ENCODE results near the gene CATSPER2. TPM values are rescaled to one million over a fixed set of nuclear protein-coding genes. Genes with fewer than 3 reads are reported as not detected.
"Not testable (repeated sequence)": the region's sequence is repeated elsewhere in the genome, so short reads cannot be mapped to it uniquely, and the experiment has no call there.

The CATSPER2 gene
- total and polyA plus RNA-seq, 2 of the 8 experiments (the other 6 are each of a cell fraction or from before 2014, with no cell fraction given) = 1.2 to 1.9 TPM

DNA sequence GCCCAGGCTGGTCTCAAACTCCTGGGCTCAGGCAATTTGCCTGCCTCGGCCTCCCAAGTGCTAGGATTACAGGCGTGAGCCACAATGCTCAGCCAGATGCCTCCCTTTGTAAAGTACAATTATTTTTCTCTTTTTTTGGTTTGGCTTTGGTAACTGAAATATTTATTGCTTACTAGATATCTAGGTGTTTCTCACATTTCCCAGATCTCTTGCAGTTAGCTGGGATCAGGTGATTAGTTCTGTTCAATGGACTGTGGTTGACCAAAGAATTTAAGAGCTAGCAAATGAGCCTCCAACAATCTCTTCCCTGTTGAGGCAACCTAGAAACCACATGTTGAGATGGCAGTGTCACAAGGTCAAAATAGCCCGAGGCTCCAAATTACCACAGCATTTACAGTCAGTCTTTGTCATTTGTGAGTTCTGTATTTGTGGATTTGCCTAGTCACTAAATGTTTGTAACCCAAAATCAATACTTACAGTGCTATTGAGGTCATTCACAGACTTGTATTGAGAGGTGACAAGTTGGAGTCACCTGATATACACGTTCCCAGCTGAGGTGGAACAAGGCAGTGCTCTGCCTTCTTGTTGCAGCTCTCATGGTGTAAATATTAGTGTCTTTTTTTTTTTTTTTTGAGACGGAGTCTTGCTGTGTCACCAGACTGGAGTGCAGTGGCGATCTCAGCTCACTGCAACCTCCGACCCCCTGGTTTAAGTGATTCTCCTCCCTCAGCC lies 26.4 kb downstream of the CATSPER2 start:
- H3K27ac ChIP-seq (ENCODE audit: low read depth, low read length); H2AFZ ChIP-seq (ENCODE audit: low read length); H4K8ac ChIP-seq (ENCODE audit: extremely low read depth, insufficient read depth, low read length); H3K18ac ChIP-seq (ENCODE audit: extremely low read depth, low read length); H2BK120ac ChIP-seq (replicated peaks; ENCODE audit: low read depth, low read length); H2BK20ac ChIP-seq (ENCODE audit: low read length); H2BK15ac ChIP-seq (ENCODE audit: low read length); H2AK5ac ChIP-seq (ENCODE audit: low read depth, low read length); H4K20me1 ChIP-seq (replicated peaks in 1 of 2; ENCODE audit: control insufficient read depth in 1 of 2, insufficient read depth in 2 of 2, low read length in 2 of 2); H3K56ac ChIP-seq (replicated peaks; ENCODE audit: insufficient read length, low read depth, low read length); H3K4ac ChIP-seq (replicated peaks; ENCODE audit: insufficient read length, low read depth, low read length); H3K4me3 ChIP-seq (ENCODE audit: extremely low read depth in 1 of 4, insufficient read depth in 2 of 4, low read depth in 3 of 4, low read length in 4 of 4); H2BK5ac ChIP-seq (ENCODE audit: low read depth, low read length); H3K23ac ChIP-seq (ENCODE audit: insufficient read length); H3K79me2 ChIP-seq (ENCODE audit: control insufficient read depth in 1 of 2, insufficient read depth in 2 of 2, low read length in 2 of 2); H3K23me2 ChIP-seq (ENCODE audit: low read depth, low read length); H4K5ac ChIP-seq (ENCODE audit: insufficient read length, low read depth, low read length); H3K27me3 ChIP-seq (replicated peaks in 1 of 4; ENCODE audit: control insufficient read depth in 3 of 4, extremely low read depth in 1 of 4, insufficient read depth in 3 of 4, low read length in 3 of 4); H2BK12ac ChIP-seq (ENCODE audit: low read depth, low read length); DNase-seq (ENCODE audit: low read depth in 1 of 2, low spot score in 2 of 2); POLR2A ChIA-PET (ENCODE audit: partially characterized antibody); H3K36me3 ChIP-seq (ENCODE audit: control insufficient read depth in 2 of 4, insufficient read depth in 4 of 4, low read length in 3 of 4); H3K9me3 ChIP-seq (ENCODE audit: insufficient read depth in 2 of 2, low read depth in 1 of 2, low read length in 1 of 2); H3K4me2 ChIP-seq (ENCODE audit: insufficient read depth in 1 of 2, low read depth in 2 of 2, low read length in 2 of 2); H3K79me1 ChIP-seq (ENCODE audit: low read depth, low read length); H3K9ac ChIP-seq (replicated peaks in 1 of 4; ENCODE audit: extremely low read depth in 1 of 4, low read depth in 3 of 4, low read length in 3 of 4); H3K14ac ChIP-seq (ENCODE audit: insufficient read length); CTCF ChIA-PET (ENCODE audit: partially characterized antibody); H4K91ac ChIP-seq (replicated peaks; ENCODE audit: insufficient read length, low read length); FAIRE-seq; H3K4me1 ChIP-seq (replicated peaks in 1 of 4; ENCODE audit: control insufficient read depth in 3 of 4, insufficient read depth in 4 of 4, low read length in 3 of 4): not testable (repeated sequence)
- WGBS, 2 experiments (ENCODE audit: extremely low coverage in 1 of 2, insufficient coverage in 1 of 2, insufficient read length in 1 of 2, insufficient replicate concordance in 2 of 2, low coverage in 1 of 2, low lambda C conversion rate in 2 of 2, missing lambda C conversion rate in 1 of 2) = 83% methylated on average over 2 of the region's 7 CpGs; no CpG with 5 or more reads in 1 of the 2 experiments

DNA sequence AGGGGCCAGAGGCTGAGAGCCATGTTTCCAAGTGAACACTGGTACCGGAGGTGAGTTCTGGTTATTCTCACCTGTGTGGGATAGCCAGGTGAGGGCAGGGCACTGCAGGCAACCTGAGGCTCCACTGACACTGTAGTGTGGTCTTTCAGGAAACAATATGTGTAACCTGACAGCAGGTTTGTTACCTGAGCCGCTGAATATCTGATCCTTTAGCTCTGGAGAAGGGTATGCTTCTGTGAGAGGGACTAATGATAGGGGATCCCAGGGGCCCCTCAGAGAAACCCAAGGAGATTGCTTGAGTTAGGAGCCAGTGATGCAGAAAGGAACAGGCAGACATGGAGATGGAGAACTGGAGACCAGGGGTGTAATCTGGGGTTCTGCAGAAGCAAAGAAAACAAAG lies 29.9 kb downstream of the CATSPER2 start, which contains the start of gene STRC:
Gene STRC, minus strand, starts transcription at position 101 of the 400 bp plus-strand sequence. Its CDS starts 78 bp downstream, at position 23.
- H3K18ac ChIP-seq (ENCODE audit: extremely low read depth, low read length); H3K14ac ChIP-seq (ENCODE audit: insufficient read length); H3K27ac ChIP-seq (ENCODE audit: low read depth, low read length); H2BK15ac ChIP-seq (ENCODE audit: low read length); H3K9me3 ChIP-seq (ENCODE audit: insufficient read depth in 2 of 2, low read depth in 1 of 2, low read length in 1 of 2); POLR2A ChIA-PET (ENCODE audit: partially characterized antibody); H3K23ac ChIP-seq (ENCODE audit: insufficient read length); H3K79me1 ChIP-seq (ENCODE audit: low read depth, low read length); H3K9ac ChIP-seq (replicated peaks in 1 of 4; ENCODE audit: extremely low read depth in 1 of 4, low read depth in 3 of 4, low read length in 3 of 4); H3K4me1 ChIP-seq (replicated peaks in 1 of 4; ENCODE audit: control insufficient read depth in 3 of 4, insufficient read depth in 4 of 4, low read length in 3 of 4); FAIRE-seq; CTCF ChIA-PET (ENCODE audit: partially characterized antibody); H4K5ac ChIP-seq (ENCODE audit: insufficient read length, low read depth, low read length); DNase-seq (ENCODE audit: low read depth in 1 of 2, low spot score in 2 of 2); H2BK20ac ChIP-seq (ENCODE audit: low read length); H3K4ac ChIP-seq (replicated peaks; ENCODE audit: insufficient read length, low read depth, low read length); H4K20me1 ChIP-seq (replicated peaks in 1 of 2; ENCODE audit: control insufficient read depth in 1 of 2, insufficient read depth in 2 of 2, low read length in 2 of 2); H2AFZ ChIP-seq (ENCODE audit: low read length); H3K4me3 ChIP-seq (ENCODE audit: extremely low read depth in 1 of 4, insufficient read depth in 2 of 4, low read depth in 3 of 4, low read length in 4 of 4); H2BK12ac ChIP-seq (ENCODE audit: low read depth, low read length); H2BK120ac ChIP-seq (replicated peaks; ENCODE audit: low read depth, low read length); H3K56ac ChIP-seq (replicated peaks; ENCODE audit: insufficient read length, low read depth, low read length); H3K36me3 ChIP-seq (ENCODE audit: control insufficient read depth in 2 of 4, insufficient read depth in 4 of 4, low read length in 3 of 4); H3K4me2 ChIP-seq (ENCODE audit: insufficient read depth in 1 of 2, low read depth in 2 of 2, low read length in 2 of 2); H4K8ac ChIP-seq (ENCODE audit: extremely low read depth, insufficient read depth, low read length); H3K27me3 ChIP-seq (replicated peaks in 1 of 4; ENCODE audit: control insufficient read depth in 3 of 4, extremely low read depth in 1 of 4, insufficient read depth in 3 of 4, low read length in 3 of 4); H3K23me2 ChIP-seq (ENCODE audit: low read depth, low read length); H3K79me2 ChIP-seq (ENCODE audit: control insufficient read depth in 1 of 2, insufficient read depth in 2 of 2, low read length in 2 of 2); H4K91ac ChIP-seq (replicated peaks; ENCODE audit: insufficient read length, low read length); H2AK5ac ChIP-seq (ENCODE audit: low read depth, low read length); H2BK5ac ChIP-seq (ENCODE audit: low read depth, low read length): not testable (repeated sequence)
- WGBS, 2 experiments (ENCODE audit: extremely low coverage in 1 of 2, insufficient coverage in 1 of 2, insufficient read length in 1 of 2, insufficient replicate concordance in 2 of 2, low coverage in 1 of 2, low lambda C conversion rate in 2 of 2, missing lambda C conversion rate in 1 of 2) = no CpG with 5 or more reads among the region's 2 CpGs

Data from H1 (cell line).